Neural cell (in vitro differentiated cells): Measurements from ENCODE around the gene CTSZ. TPM values are rescaled to one million over a fixed set of nuclear protein-coding genes. Genes with fewer than 3 reads are reported as not detected.
"Not testable (repeated sequence)": the region's sequence is repeated elsewhere in the genome, so short reads cannot be mapped to it uniquely, and the experiment has no call there.

Experiments used
- H2AFZ ChIP-seq: fragments of 200-600, 300-800 bp; sonication (generic), shearing (Covaris generic); 2 replicates; pipeline ENCODE4 v1.6.0; 2014; ENCODE audit warnings: low read depth, mild to moderate bottlenecking, antibody characterized with exemption, low read length, moderate library complexity
- H3F3A ChIP-seq: fragments of 200-600 bp; shearing (Covaris generic); 2 replicates; pipeline ENCODE4 v1.6.1; 2016; ENCODE audit warnings: mild to moderate bottlenecking, moderate library complexity, mixed read lengths, antibody characterized with exemption, low read length; ENCODE audit not compliant: insufficient read depth, poor library complexity, severe bottlenecking
- H3K27ac ChIP-seq: fragments of 200-600, 300-800 bp; sonication (generic), shearing (Covaris generic); 2 replicates; pipeline ENCODE4 v1.5.1; 2014; ENCODE audit warnings: mild to moderate bottlenecking, low read length, moderate library complexity
- H3K27me3 ChIP-seq: fragments of 300-800, 200-600 bp; sonication (generic), shearing (Covaris generic); 2 replicates; pipeline ENCODE4 v1.6.0; 2014; ENCODE audit warnings: mild to moderate bottlenecking, low read depth, low read length, moderate library complexity; ENCODE audit not compliant: insufficient read depth
- H3K36me3 ChIP-seq: fragments of 300-800, 200-600 bp; sonication (generic), shearing (Covaris generic); 2 replicates; pipeline ENCODE4 v1.5.1; 2014; ENCODE audit warnings: mild to moderate bottlenecking, antibody characterized with exemption, low read length, moderate library complexity; ENCODE audit not compliant: insufficient read depth
- H3K4me2 ChIP-seq: fragments of 300-800, 200-600 bp; sonication (generic), shearing (Covaris generic); 2 replicates; pipeline ENCODE4 v1.6.0; 2014; ENCODE audit warnings: mild to moderate bottlenecking, low read length
- H3K4me3 ChIP-seq: fragments of 300-800, 200-600 bp; sonication (generic), shearing (Covaris generic); 2 replicates; pipeline ENCODE4 v1.5.1; 2014; ENCODE audit warnings: mild to moderate bottlenecking, low read length, moderate library complexity
- H3K79me2 ChIP-seq: fragments of 200-600 bp; shearing (Covaris generic); replicated peaks from 2 replicates; pipeline ENCODE4 v1.6.0; 2014; ENCODE audit warnings: mild to moderate bottlenecking, low read length, moderate library complexity; ENCODE audit not compliant: insufficient read depth
- H3K9ac ChIP-seq: fragments of 300-800, 200-600 bp; sonication (generic), shearing (Covaris generic); 2 replicates; pipeline ENCODE4 v1.6.1; 2016; ENCODE audit warnings: mild to moderate bottlenecking, low read length, mixed read lengths
- H3K9me2 ChIP-seq: fragments of 200-600 bp; shearing (Covaris generic); 2 replicates; pipeline ENCODE4 v1.6.1; 2016; ENCODE audit warnings: mild to moderate bottlenecking, low read length, mixed read lengths; ENCODE audit not compliant: insufficient read depth
- H3K9me3 ChIP-seq: fragments of 200-600, 300-800 bp; sonication (generic), shearing (Covaris generic); 2 replicates; pipeline ENCODE4 v1.6.1; 2016; ENCODE audit warnings: mild to moderate bottlenecking, mixed run types, low read length, moderate library complexity, mixed read lengths
- H4K20me1 ChIP-seq: fragments of 200-600 bp; shearing (Covaris generic); 2 replicates; pipeline ENCODE4 v1.6.1; 2016; ENCODE audit warnings: mild to moderate bottlenecking, mixed run types; ENCODE audit not compliant: insufficient read depth
- CTCF ChIP-seq: fragments of 450-650 bp; IDR thresholded peaks from 2 replicates; pipeline ENCODE4 v1.5.1; 2014; ENCODE audit warnings: antibody characterized with exemption, mild to moderate bottlenecking, moderate library complexity; ENCODE audit not compliant: poor library complexity, severe bottlenecking
- EP300 ChIP-seq: fragments of 450-650 bp; conservative IDR thresholded peaks from 2 replicates; pipeline ENCODE4 v1.6.1; 2014; ENCODE audit warnings: antibody characterized with exemption, mild to moderate bottlenecking, moderate library complexity; ENCODE audit not compliant: poor library complexity, severe bottlenecking
- EZH2 ChIP-seq: fragments of 200-600, 300-800 bp; shearing (Covaris generic), sonication (generic); IDR thresholded peaks from 2 replicates; pipeline ENCODE4 v1.6.1; 2014; ENCODE audit warnings: antibody characterized with exemption, low read length, borderline replicate concordance, mild to moderate bottlenecking; ENCODE audit not compliant: insufficient read depth, poor library complexity, severe bottlenecking
- MXI1 ChIP-seq: fragments of 450-650 bp; conservative IDR thresholded peaks from 2 replicates; pipeline ENCODE4 v1.6.1; 2014; ENCODE audit warnings: antibody characterized with exemption, mild to moderate bottlenecking; ENCODE audit not compliant: poor library complexity, severe bottlenecking
- POLR2AphosphoS5 ChIP-seq: IDR thresholded peaks from 2 replicates; pipeline ENCODE4 v1.6.1; 2012
- RAD21 ChIP-seq: fragments of 450-650 bp; conservative IDR thresholded peaks from 2 replicates; pipeline ENCODE4 v1.6.1; 2014; ENCODE audit warnings: antibody characterized with exemption, mild to moderate bottlenecking, moderate library complexity
- REST ChIP-seq: IDR thresholded peaks from 2 replicates; pipeline ENCODE4 v1.6.1; 2012; ENCODE audit warnings: borderline replicate concordance
- SMC3 ChIP-seq: fragments of 450-650 bp; conservative IDR thresholded peaks from 2 replicates; pipeline ENCODE4 v1.6.1; 2014; ENCODE audit warnings: antibody characterized with exemption, mild to moderate bottlenecking, moderate library complexity; ENCODE audit not compliant: poor library complexity
- TAF1 ChIP-seq: IDR thresholded peaks from 2 replicates; pipeline ENCODE4 v1.6.1; 2012; ENCODE audit warnings: low read depth
- polyA plus RNA-seq: library from polyadenylated mRNA; depleted of rRNA; stranded (reverse); fragments of >200 nt; gene quantifications from 2 replicates; pipeline ENCODE4 v1.2.3, GENCODE V29; 2014

CTSZ gene
- polyA plus RNA-seq, 1 donor from 2014 or later = 0.31 TPM

- TF ChIP-seq TAF1 (no peak), MXI1 (no peak), RAD21 (no peak), REST (no peak), EP300 (no peak), SMC3 (no peak)
- Histone ChIP-seq H3K4me2 (no peak overlapping the region), H3K27me3 (no peaks in the 10 kb centered on the region), H2AFZ (no peak overlapping the region), H3F3A (no peaks in the 10 kb centered on the region), H3K79me2 (no peaks in the 10 kb centered on the region), H3K9me3 (no peaks in the 10 kb centered on the region), H3K9ac (no peak overlapping the region), H3K4me3 (no peak overlapping the region), H4K20me1 (no peaks in the 10 kb centered on the region), H3K9me2 (no peaks in the 10 kb centered on the region), H3K36me3 (no peaks in the 10 kb centered on the region), H3K27ac (no peak overlapping the region)
Observed at GRCh38 chr20:58950603-58951002, 56.5 kb downstream of the CTSZ start.

GRCh38 chr20:58947797-58948388 lies 59.2 kb downstream of the CTSZ start:
- not testable (repeated sequence) for H2AFZ ChIP-seq, H3K9ac ChIP-seq, H3K4me2 ChIP-seq, H4K20me1 ChIP-seq, H3F3A ChIP-seq, H3K9me3 ChIP-seq, H3K36me3 ChIP-seq, H3K27me3 ChIP-seq, H3K79me2 ChIP-seq, H3K4me3 ChIP-seq, H3K27ac ChIP-seq, H3K9me2 ChIP-seq

GRCh38 chr20:58945965-58946631 lies 61.0 kb downstream of the CTSZ start:
- H3K36me3 ChIP-seq = no peaks in the 10 kb centered on the region
- no peak overlapping the region for H3K27ac ChIP-seq
- H3K9ac ChIP-seq = no peak overlapping the region
- H3K79me2 ChIP-seq = no peaks in the 10 kb centered on the region
- H3K4me2 ChIP-seq = no peak overlapping the region
- H3K9me2 ChIP-seq = no peaks in the 10 kb centered on the region
- no peaks in the 10 kb centered on the region for H4K20me1 ChIP-seq
- no peaks in the 10 kb centered on the region for H3K9me3 ChIP-seq
- TF ChIP-seq TAF1 (no peak), SMC3 (no peak), MXI1 (no peak), EZH2 (no peak), RAD21 (no peak), POLR2AphosphoS5 (no peak), REST (no peak), EP300 (no peak), CTCF (no peak)
- H2AFZ ChIP-seq = no peak overlapping the region
- H3K4me3 ChIP-seq = no peak overlapping the region
- no peaks in the 10 kb centered on the region for H3F3A ChIP-seq
- no peaks in the 10 kb centered on the region for H3K27me3 ChIP-seq
